HEK293T (cell line): ENCODE measurements around the gene PYGO2.
A peak's percentile ranks its signal among the peaks of the same experiment; 100 is the strongest.

Experiments used
- CTCF ChIA-PET: fragments of 350-600 bp; formaldehyde crosslinking; extraction: SDS; loops from one replicate; lab custom pipeline; 2021; ENCODE audit warnings: antibody characterized with exemption, inconsistent platforms; lab: Yijun Ruan, JAX
- POLR2A ChIA-PET: fragments of 350-600 bp; formaldehyde crosslinking; extraction: SDS; loops from one replicate; lab custom pipeline; 2020; ENCODE audit warnings: antibody characterized with exemption, inconsistent platforms; lab: Yijun Ruan, JAX
- DNase-seq: peaks from one replicate; pipeline ENCODE4 v3.0.0; 2012; ENCODE audit warnings: mixed read lengths; ENCODE audit errors: extremely low spot score
- ARNT ChIP-seq: fragments of 450-650 bp; IDR thresholded peaks from 2 replicates; pipeline ENCODE4 v1.6.1; 2017; ENCODE audit warnings: mild to moderate bottlenecking
- BHLHE40 ChIP-seq: fragments of 450-650 bp; IDR thresholded peaks from 2 replicates; pipeline ENCODE4 v1.6.1; 2016; ENCODE audit warnings: mild to moderate bottlenecking, moderate library complexity, borderline replicate concordance
- CTBP1 ChIP-seq: fragments of 450-650 bp; IDR thresholded peaks from 2 replicates; pipeline ENCODE4 v1.6.1; 2016; ENCODE audit warnings: borderline replicate concordance
- ELF4 ChIP-seq: fragments of 450-650 bp; IDR thresholded peaks from 2 replicates; pipeline ENCODE4 v1.6.1; 2017; ENCODE audit warnings: antibody characterized with exemption
- FOXA1 ChIP-seq: fragments of 450-650 bp; IDR thresholded peaks from 2 replicates; pipeline ENCODE4 v1.6.1; 2016; ENCODE audit warnings: mild to moderate bottlenecking
- FOXK2 ChIP-seq: fragments of 450-650 bp; IDR thresholded peaks from 2 replicates; pipeline ENCODE4 v1.6.1; 2016; ENCODE audit warnings: mild to moderate bottlenecking
- FOXM1 ChIP-seq: fragments of 450-650 bp; IDR thresholded peaks from 2 replicates; pipeline ENCODE4 v1.6.1; 2017; ENCODE audit warnings: mild to moderate bottlenecking, borderline replicate concordance
- HDGF ChIP-seq: fragments of 450-650 bp; IDR thresholded peaks from 2 replicates; pipeline ENCODE4 v1.6.1; 2017; ENCODE audit warnings: antibody characterized with exemption, borderline replicate concordance
- L3MBTL2 ChIP-seq: fragments of 450-650 bp; conservative IDR thresholded peaks from 2 replicates; pipeline ENCODE4 v1.6.1; 2016; ENCODE audit warnings: mild to moderate bottlenecking
- LEF1 ChIP-seq: fragments of 450-650 bp; IDR thresholded peaks from 2 replicates; pipeline ENCODE4 v1.6.1; 2017; ENCODE audit warnings: mild to moderate bottlenecking, borderline replicate concordance
- NFRKB ChIP-seq: fragments of 450-650 bp; IDR thresholded peaks from 2 replicates; pipeline ENCODE4 v1.6.1; 2016; ENCODE audit warnings: mild to moderate bottlenecking, moderate library complexity
- SP1 ChIP-seq: fragments of 450-650 bp; IDR thresholded peaks from 2 replicates; pipeline ENCODE4 v1.6.1; 2017
- SUZ12 ChIP-seq: fragments of 450-650 bp; IDR thresholded peaks from 2 replicates; pipeline ENCODE4 v1.6.1; 2016; ENCODE audit warnings: mild to moderate bottlenecking
- TARDBP ChIP-seq: fragments of 450-650 bp; IDR thresholded peaks from 2 replicates; pipeline ENCODE4 v1.6.1; 2016
- ZNF384 ChIP-seq: fragments of 450-650 bp; IDR thresholded peaks from 2 replicates; pipeline ENCODE4 v1.6.1; 2016
- TF ChIP-seq, protein P1 (sequence below): fragments of 450-650 bp; IDR thresholded peaks from 2 replicates; pipeline ENCODE4 v1.6.1; 2016

Gene PYGO2

GRCh38 chr1:155000726-155001424 lies 39.3 kb upstream of the PYGO2 start:
- POLR2A ChIA-PET, result interaction anchor here (0.6 to 3.8 kb wide), 14 partner anchors 11 to 64 kb away, joined by 3 to 43 read pairs (median 4); partner anchors contain the start of genes ADAM15, FLAD1, PBXIP1 and PMVK
- TF ChIP-seq FOXM1, result peak; percentile 99
- TF ChIP-seq, protein P1, sequence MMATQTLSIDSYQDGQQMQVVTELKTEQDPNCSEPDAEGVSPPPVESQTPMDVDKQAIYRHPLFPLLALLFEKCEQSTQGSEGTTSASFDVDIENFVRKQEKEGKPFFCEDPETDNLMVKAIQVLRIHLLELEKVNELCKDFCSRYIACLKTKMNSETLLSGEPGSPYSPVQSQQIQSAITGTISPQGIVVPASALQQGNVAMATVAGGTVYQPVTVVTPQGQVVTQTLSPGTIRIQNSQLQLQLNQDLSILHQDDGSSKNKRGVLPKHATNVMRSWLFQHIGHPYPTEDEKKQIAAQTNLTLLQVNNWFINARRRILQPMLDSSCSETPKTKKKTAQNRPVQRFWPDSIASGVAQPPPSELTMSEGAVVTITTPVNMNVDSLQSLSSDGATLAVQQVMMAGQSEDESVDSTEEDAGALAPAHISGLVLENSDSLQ, result peak; percentile 11; the same call in 1 of the 2 replicates
- TF ChIP-seq LEF1, result peak; percentile 86; the same call in 1 of the 2 replicates
- TF ChIP-seq ARNT, result peak; percentile 21; the same call in 1 of the 2 replicates
- TF ChIP-seq TARDBP, result no peak
- TF ChIP-seq HDGF, result 0 out of 2 replicates have a peak, but pooled peaks have one; percentile 46
- TF ChIP-seq ELF4, result no peak
- TF ChIP-seq L3MBTL2, result peak; percentile 65
- TF ChIP-seq CTBP1, result peak; percentile 62
- DNase-seq, result peak; percentile 85
- CTCF ChIA-PET, result interaction anchor here (1.5 to 7.8 kb wide), 4 partner anchors 11 to 50 kb away, joined by 3 to 45 read pairs (median 5); partner anchors contain the start of gene ADAM15

DNA sequence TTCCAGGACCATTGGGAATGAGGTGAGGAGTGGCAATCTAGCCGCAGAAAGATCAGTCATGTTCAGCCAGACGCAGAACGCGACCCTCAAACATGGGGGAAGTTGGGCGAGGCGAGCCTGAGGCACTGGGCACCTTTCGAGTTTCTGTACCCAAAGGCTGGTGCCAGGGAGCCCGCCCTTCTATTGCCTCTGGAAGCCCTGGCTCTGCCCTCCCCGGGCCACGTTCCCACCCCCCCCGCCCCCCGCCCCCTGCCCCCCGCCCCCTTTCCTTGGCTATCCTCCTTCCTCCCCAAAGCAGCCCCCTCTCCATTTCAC lies 38.8 kb upstream of the PYGO2 start:
- ChIA-PET POLR2A (interaction anchor here (0.8 to 3.8 kb wide), 16 partner anchors 8 to 81 kb away, joined by 3 to 43 read pairs (median 6); partner anchors contain the start of genes ADAM15, FLAD1, PBXIP1 and PMVK), CTCF (interaction anchor here (0.8 to 7.8 kb wide), 9 partner anchors 12 to 61 kb away, joined by 3 to 45 read pairs (median 5); partner anchors contain the start of genes ADAM15, CKS1B and FLAD1)
- no peak for TF ChIP-seq ARNT
- no peak for TF ChIP-seq FOXA1
- no peak for TF ChIP-seq L3MBTL2
- TF ChIP-seq SUZ12, result no peak
- TF ChIP-seq FOXK2, result no peak
- no peak for TF ChIP-seq NFRKB
- DNase-seq, result no peak

- POLR2A ChIA-PET, result interaction anchor here (0.7 to 3.8 kb wide), 22 partner anchors 8 to 194 kb away, joined by 3 to 43 read pairs (median 5); partner anchors contain the start of genes ADAM15, EFNA3, FLAD1 and PBXIP1
- TF ChIP-seq BHLHE40 (no peak), LEF1 (no peak), FOXM1 (no peak), SUZ12 (no peak), L3MBTL2 (peak; percentile 96), ZNF384 (no peak), FOXA1 (no peak)
- TF ChIP-seq, protein P1, result no peak
- CTCF ChIA-PET, result interaction anchor here (0.8 to 7.8 kb wide), 19 partner anchors 9 to 63 kb away, joined by 3 to 45 read pairs (median 4); partner anchors contain the start of genes ADAM15, CKS1B, FLAD1 and PBXIP1
- DNase-seq, result no peak
Observed at GRCh38 chr1:154999571-155000410, 38.2 kb upstream of the PYGO2 start.

- ChIA-PET CTCF (interaction anchor here (0.6 to 7.8 kb wide), 20 partner anchors 9 to 540 kb away, joined by 3 to 45 read pairs (median 4); partner anchors contain the start of genes ADAM15, CKS1B, FLAD1 and PBXIP1), POLR2A (interaction anchor here (0.7 to 3.8 kb wide), 17 partner anchors 9 to 195 kb away, joined by 3 to 43 read pairs (median 5); partner anchors contain the start of genes ADAM15, EFNA3, FLAD1 and PMVK)
- peak; percentile 86 for DNase-seq
- TF ChIP-seq FOXM1, result peak; percentile 20; the same call in 1 of the 2 replicates
- TF ChIP-seq SP1, result no peak
Observed at GRCh38 chr1:154998818-154999570, 37.4 kb upstream of the PYGO2 start.

- TF ChIP-seq LEF1, result no peak
- peak; percentile 38; the same call in 1 of the 2 replicates for TF ChIP-seq ELF4
- DNase-seq, result no peak
- ChIA-PET POLR2A (interaction anchor here (1.0 to 3.8 kb wide), 10 partner anchors 15 to 196 kb away, joined by 3 to 43 read pairs (median 12); partner anchors contain the start of genes ADAM15, FLAD1, PMVK and PYGO2), CTCF (interaction anchor here (0.6 to 7.8 kb wide), 12 partner anchors 8 to 540 kb away, joined by 3 to 45 read pairs (median 4); partner anchors contain the start of genes CKS1B, FLAD1, PBXIP1 and PYGO2)
Observed at GRCh38 chr1:154998201-154998780, 36.7 kb upstream of the PYGO2 start.
